Nephron progenitor cell (in vitro differentiated cells): Measurements from ENCODE around the gene CDC123.
"Not testable (repeated sequence)": the region's sequence is repeated elsewhere in the genome, so short reads cannot be mapped to it uniquely, and the experiment has no call there.

Experiments
- DNase-seq: peaks from one replicate; pipeline ENCODE4 v3.0.0; 2021
- H3K27ac Mint-ChIP-seq: 2 replicates; pipeline ENCODE4 v1.8.0; 2021; ENCODE audit warnings: mild to moderate bottlenecking, moderate library complexity, mixed read lengths
- H3K27me3 Mint-ChIP-seq: 2 replicates; pipeline ENCODE4 v1.8.0; 2021; ENCODE audit warnings: mild to moderate bottlenecking, low read depth, mixed read lengths; ENCODE audit not compliant: poor library complexity
- H3K36me3 Mint-ChIP-seq: 2 replicates; pipeline ENCODE4 v1.8.0; 2021; ENCODE audit warnings: low read depth, mixed read lengths
- H3K4me1 Mint-ChIP-seq: 2 replicates; pipeline ENCODE4 v1.8.0; 2021; ENCODE audit warnings: mixed read lengths
- H3K4me3 Mint-ChIP-seq: 2 replicates; pipeline ENCODE4 v1.8.0; 2021; ENCODE audit warnings: mild to moderate bottlenecking, moderate library complexity, mixed read lengths
- H3K9me3 Mint-ChIP-seq: 2 replicates; pipeline ENCODE4 v1.8.0; 2021; ENCODE audit warnings: mild to moderate bottlenecking, moderate library complexity, mixed read lengths
- CTCF ChIP-seq: fragments of 200-600 bp; sonication (generic); IDR thresholded peaks from 2 replicates; pipeline ENCODE4 v1.5.0; 2021; ENCODE audit warnings: antibody characterized with exemption

The CDC123 gene

GRCh38 chr10:12241810-12242529 lies 46.0 kb downstream of the CDC123 start:
- Mint-ChIP-seq H3K36me3 (peaks cover 78% of the 10 kb centered on the region), H3K9me3 (no peaks in the 10 kb centered on the region), H3K4me1 (peaks cover 14% of the 10 kb centered on the region), H3K27me3 (no peaks in the 10 kb centered on the region), H3K4me3 (no peak overlapping the region), H3K27ac (peak overlapping the region; percentile 88)
- no peak for TF ChIP-seq CTCF
- no peak for DNase-seq

DNA sequence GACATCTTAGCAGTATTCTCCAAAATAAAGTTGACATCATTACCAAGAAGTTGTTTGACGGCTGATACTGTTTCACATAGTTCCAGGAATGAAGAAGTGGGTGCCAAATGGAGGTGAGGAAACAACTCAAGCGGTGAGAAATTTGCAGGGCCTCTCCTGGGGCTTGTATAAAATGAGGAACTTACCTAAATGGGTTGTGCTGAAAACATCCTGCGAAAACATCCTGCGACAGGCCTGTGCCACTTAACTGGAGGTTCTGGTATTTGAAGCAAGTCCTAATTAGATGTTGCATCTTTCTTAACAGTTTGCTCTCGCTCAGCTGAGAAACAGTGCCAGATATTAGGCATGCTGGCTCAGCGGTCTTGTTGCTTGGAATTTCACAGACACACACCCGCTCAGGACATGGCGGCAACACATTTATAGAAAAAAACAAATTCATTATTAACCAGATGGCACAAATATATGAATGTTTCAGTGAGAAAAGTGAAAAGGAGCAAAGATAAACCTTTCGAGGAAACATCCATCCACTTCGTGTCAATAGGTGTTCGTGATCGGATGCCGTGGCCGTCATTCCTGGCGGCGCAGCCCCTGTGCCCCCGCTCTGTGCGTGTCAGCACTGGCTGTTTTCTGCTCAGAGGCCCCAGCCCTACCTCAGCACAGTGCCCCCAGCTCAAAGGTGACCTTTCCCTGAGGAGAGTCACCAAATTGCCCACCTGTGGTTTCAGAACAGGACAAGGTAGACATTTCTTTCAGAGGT lies 48.1 kb downstream of the CDC123 start:
- H3K9me3 Mint-ChIP-seq = no peaks in the 10 kb centered on the region
- peaks cover 70% of the 10 kb centered on the region for H3K36me3 Mint-ChIP-seq
- peaks cover 14% of the 10 kb centered on the region for H3K4me1 Mint-ChIP-seq
- no peak for TF ChIP-seq CTCF
- no peaks in the 10 kb centered on the region for H3K27me3 Mint-ChIP-seq
- H3K27ac Mint-ChIP-seq = peak overlapping the region; percentile 91
- H3K4me3 Mint-ChIP-seq = no peak overlapping the region
- DNase-seq = no peak

GRCh38 chr10:12250181-12250580 lies 54.2 kb downstream of the CDC123 start:
- Mint-ChIP-seq H3K4me1 (no peaks in the 10 kb centered on the region), H3K9me3 (no peaks in the 10 kb centered on the region), H3K4me3 (no peak overlapping the region), H3K36me3 (peaks cover 54% of the 10 kb centered on the region), H3K27ac (no peak overlapping the region), H3K27me3 (no peaks in the 10 kb centered on the region)
- DNase-seq = no peak
- TF ChIP-seq CTCF = no peak

- not testable (repeated sequence) for H3K27ac Mint-ChIP-seq, H3K4me1 Mint-ChIP-seq, H3K27me3 Mint-ChIP-seq, H3K9me3 Mint-ChIP-seq, H3K4me3 Mint-ChIP-seq, DNase-seq
- H3K36me3 Mint-ChIP-seq = peaks cover 50% of the 10 kb centered on the region
These were observed 54.7 kb downstream of the CDC123 start for GRCh38 chr10:12250702-12251101.

DNA sequence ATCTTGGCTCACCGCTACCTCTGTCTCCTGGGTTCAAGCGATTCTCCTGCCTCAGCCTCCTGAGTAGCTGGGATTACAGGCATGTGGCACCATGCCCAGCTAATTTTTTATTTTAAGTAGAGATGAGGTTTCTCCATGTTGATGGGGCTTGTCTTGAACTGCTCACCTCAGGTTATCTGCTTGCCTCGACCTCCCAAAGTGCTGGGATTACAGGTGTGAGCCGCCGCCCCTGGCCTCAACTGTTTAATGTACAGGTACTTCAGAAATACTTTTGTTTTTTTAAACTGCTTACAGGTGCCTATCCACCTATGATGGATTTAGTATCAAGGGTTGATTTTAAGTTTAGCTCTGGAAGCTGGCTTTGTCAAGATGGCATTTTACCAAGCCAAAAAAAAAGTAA lies 55.6 kb downstream of the CDC123 start:
- Mint-ChIP-seq H3K4me1 (no peaks in the 10 kb centered on the region), H3K9me3 (no peaks in the 10 kb centered on the region), H3K27ac (no peak overlapping the region), H3K36me3 (peaks cover 41% of the 10 kb centered on the region), H3K4me3 (no peak overlapping the region), H3K27me3 (no peaks in the 10 kb centered on the region)
- no peak for TF ChIP-seq CTCF
- no peak for DNase-seq

DNA sequence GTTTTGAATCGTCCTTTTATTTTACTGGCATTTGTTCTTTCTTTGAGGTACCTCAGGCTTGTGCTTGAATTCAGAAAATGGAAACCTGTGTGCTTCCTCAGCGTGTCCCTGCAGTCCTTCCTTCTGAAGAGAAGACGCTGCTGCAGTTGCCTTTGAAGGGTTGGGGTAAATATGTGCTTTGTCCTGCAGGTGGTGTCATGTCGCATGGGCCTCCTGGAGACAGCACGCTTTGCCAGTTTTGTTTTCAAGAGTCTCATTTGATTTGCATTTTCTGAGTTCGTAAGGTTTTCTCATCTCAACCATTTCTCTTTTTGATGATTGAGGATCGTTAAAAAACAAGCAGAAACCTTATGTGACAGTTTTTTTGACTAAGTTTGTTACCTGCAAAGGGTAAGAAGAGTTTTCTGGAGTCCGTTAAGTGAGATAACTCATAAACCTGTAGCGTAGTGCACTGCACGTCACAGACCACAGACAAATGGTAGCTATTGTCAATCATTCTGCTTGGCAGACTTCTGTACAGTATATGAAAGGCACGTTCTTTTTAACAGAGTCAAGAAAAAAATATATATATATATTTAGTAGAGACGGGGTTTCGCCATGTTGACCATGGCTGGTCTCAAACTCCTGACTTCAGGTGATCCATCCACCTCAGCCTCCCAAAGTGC lies 57.0 kb downstream of the CDC123 start:
- Mint-ChIP-seq H3K4me1 (no peaks in the 10 kb centered on the region), H3K36me3 (peaks cover 35% of the 10 kb centered on the region), H3K27me3 (no peaks in the 10 kb centered on the region), H3K27ac (no peak overlapping the region), H3K4me3 (no peak overlapping the region), H3K9me3 (no peaks in the 10 kb centered on the region)
- no peak for DNase-seq
- TF ChIP-seq CTCF = peak; percentile 34
